H1 (cell line): Measurements from ENCODE around the gene CREB3L4. TPM values are rescaled to one million over a fixed set of nuclear protein-coding genes. Genes with fewer than 3 reads are reported as not detected.
A peak's percentile ranks its signal among the peaks of the same experiment; 100 is the strongest.

Experiments
- CTCF ChIA-PET: fragments of 300-600 bp; sonication (Branson Sonifier 250); formaldehyde crosslinking; loops from one replicate; lab custom pipeline; 2021; ENCODE audit not compliant: partially characterized antibody; lab: Charles Lee
- POLR2A ChIA-PET: fragments of 300-600 bp; sonication (Branson Sonifier 250); formaldehyde crosslinking; loops from one replicate; lab custom pipeline; 2021; ENCODE audit warnings: inconsistent platforms; ENCODE audit not compliant: partially characterized antibody; lab: Charles Lee
- DNase-seq, 2 experiments: peaks; one replicate each; pipeline versions ENCODE4 v3.0.0 to v3.0.0-alpha.2; 2010 to 2022; ENCODE audit warnings: low spot score in 2 of 2, low read depth in 1 of 2, mixed read lengths in 1 of 2
- FAIRE-seq: peaks from 2 replicates; lab custom pipeline; 2011; peaks lifted over from hg19 to GRCh38; lab: Jason Lieb, UNC
- H2AFZ ChIP-seq: 2 replicates; pipeline ENCODE4 v1.8.1; 2012; ENCODE audit warnings: low read length, inconsistent platforms
- H2AK5ac ChIP-seq: 2 replicates; pipeline ENCODE4 v1.6.1; 2013; ENCODE audit warnings: low read depth, low read length
- H2BK120ac ChIP-seq: replicated peaks from 2 replicates; pipeline ENCODE3; 2013; ENCODE audit warnings: low read depth, low read length, inconsistent platforms
- H2BK12ac ChIP-seq: 2 replicates; pipeline ENCODE4 v1.6.1; 2013; ENCODE audit warnings: low read depth, low read length
- H2BK15ac ChIP-seq: 2 replicates; pipeline ENCODE4 v1.6.1; 2013; ENCODE audit warnings: low read length
- H2BK20ac ChIP-seq: 2 replicates; pipeline ENCODE4 v1.6.1; 2013; ENCODE audit warnings: low read length
- H2BK5ac ChIP-seq: 2 replicates; pipeline ENCODE4 v1.6.1; 2013; ENCODE audit warnings: low read depth, low read length
- H3K14ac ChIP-seq: 2 replicates; pipeline ENCODE4 v1.6.1; 2013; ENCODE audit warnings: inconsistent platforms; ENCODE audit not compliant: insufficient read length
- H3K18ac ChIP-seq: 2 replicates; pipeline ENCODE4 v1.6.1; 2013; ENCODE audit warnings: low read length; ENCODE audit errors: extremely low read depth
- H3K23ac ChIP-seq: 2 replicates; pipeline ENCODE4 v1.6.1; 2013; ENCODE audit warnings: inconsistent platforms; ENCODE audit not compliant: insufficient read length
- H3K23me2 ChIP-seq: 2 replicates; pipeline ENCODE4 v1.6.1; 2013; ENCODE audit warnings: low read depth, low read length
- H3K27ac ChIP-seq: 2 replicates; pipeline ENCODE4 v1.6.1; 2011; ENCODE audit warnings: low read depth, low read length, inconsistent platforms
- H3K27me3 ChIP-seq, 4 experiments: replicated peaks in 1 of 4; 1 replicate in 1 of 4; 2 replicates in 3 of 4; pipeline versions ENCODE4 v1.6.1 to v1.8.1; 2011 to 2013; ENCODE audit warnings: low read length in 3 of 4, mild to moderate bottlenecking in 3 of 4, inconsistent platforms in 2 of 4, mixed read lengths in 2 of 4, moderate library complexity in 1 of 4; ENCODE audit not compliant: control insufficient read depth in 3 of 4, insufficient read depth in 3 of 4; ENCODE audit errors: extremely low read depth in 1 of 4
- H3K36me3 ChIP-seq, 4 experiments: 2 replicates each; pipeline versions ENCODE4 v1.6.1 to v1.8.1; 2011 to 2013; ENCODE audit warnings: mild to moderate bottlenecking in 4 of 4, low read length in 3 of 4, moderate library complexity in 2 of 4, control low read depth in 1 of 4, inconsistent platforms in 1 of 4; ENCODE audit not compliant: insufficient read depth in 4 of 4, control insufficient read depth in 2 of 4
- H3K4ac ChIP-seq: replicated peaks from 2 replicates; pipeline ENCODE3; 2013; ENCODE audit warnings: low read length, low read depth, mixed read lengths, inconsistent platforms; ENCODE audit not compliant: insufficient read length
- H3K4me1 ChIP-seq, 4 experiments: replicated peaks in 1 of 4; 1 replicate in 1 of 4; 2 replicates in 3 of 4; pipeline versions ENCODE4 v1.6.1 to v1.8.1; 2011 to 2013; ENCODE audit warnings: low read length in 3 of 4, inconsistent platforms in 2 of 4, mixed read lengths in 1 of 4; ENCODE audit not compliant: insufficient read depth in 4 of 4, control insufficient read depth in 3 of 4
- H3K4me2 ChIP-seq, 2 experiments: 2 replicates each; pipeline versions ENCODE4 v1.6.1 to v1.8.1; 2011 to 2013; ENCODE audit warnings: low read depth in 2 of 2, low read length in 2 of 2, control low read depth in 1 of 2, inconsistent platforms in 1 of 2, mild to moderate bottlenecking in 1 of 2; ENCODE audit not compliant: insufficient read depth in 1 of 2
- H3K4me3 ChIP-seq, 4 experiments: fragments of 200-600, 300-600 bp in 1 of 4; sonication (generic), shearing (Covaris generic), sonication (Bioruptor Twin) in 1 of 4; 2 replicates each; pipeline versions ENCODE4 v1.5.1 to v1.8.1; 2011 to 2016; ENCODE audit warnings: low read length in 4 of 4, low read depth in 3 of 4, control low read depth in 2 of 4, inconsistent platforms in 2 of 4, mild to moderate bottlenecking in 2 of 4, mixed read lengths in 1 of 4, moderate library complexity in 1 of 4; ENCODE audit not compliant: insufficient read depth in 2 of 4; ENCODE audit errors: extremely low read depth in 1 of 4
- H3K56ac ChIP-seq: replicated peaks from 2 replicates; pipeline ENCODE3; 2013; ENCODE audit warnings: low read depth, mild to moderate bottlenecking, mixed read lengths, low read length, inconsistent platforms; ENCODE audit not compliant: insufficient read length
- H3K79me1 ChIP-seq: 2 replicates; pipeline ENCODE4 v1.6.1; 2013; ENCODE audit warnings: low read depth, low read length, control low read depth
- H3K79me2 ChIP-seq, 2 experiments: 2 replicates each; pipeline versions ENCODE4 v1.6.1 to v1.8.1; 2012 to 2013; ENCODE audit warnings: low read length in 2 of 2, mild to moderate bottlenecking in 2 of 2, inconsistent platforms in 1 of 2; ENCODE audit not compliant: insufficient read depth in 2 of 2, control insufficient read depth in 1 of 2
- H3K9ac ChIP-seq, 4 experiments: replicated peaks in 1 of 4; 1 replicate in 1 of 4; 2 replicates in 3 of 4; pipeline versions ENCODE4 v1.6.1 to v1.8.1; 2011 to 2013; ENCODE audit warnings: low read depth in 3 of 4, low read length in 3 of 4, control low read depth in 2 of 4, mild to moderate bottlenecking in 2 of 4, moderate library complexity in 2 of 4, inconsistent platforms in 1 of 4; ENCODE audit errors: extremely low read depth in 1 of 4
- H3K9me3 ChIP-seq, 2 experiments: 2 replicates each; pipeline versions ENCODE4 v1.6.1 to v1.8.1; 2012 to 2013; ENCODE audit warnings: mild to moderate bottlenecking in 2 of 2, moderate library complexity in 2 of 2, control low read depth in 1 of 2, inconsistent platforms in 1 of 2, low read depth in 1 of 2, low read length in 1 of 2, mixed read lengths in 1 of 2; ENCODE audit not compliant: insufficient read depth in 2 of 2
- H4K20me1 ChIP-seq, 2 experiments: replicated peaks in 1 of 2; 2 replicates each; pipeline versions ENCODE3 to v1.8.1; 2011 to 2013; ENCODE audit warnings: inconsistent platforms in 2 of 2, low read length in 2 of 2, mild to moderate bottlenecking in 1 of 2; ENCODE audit not compliant: insufficient read depth in 2 of 2, control insufficient read depth in 1 of 2
- H4K5ac ChIP-seq: 2 replicates; pipeline ENCODE4 v1.6.1; 2013; ENCODE audit warnings: low read length, low read depth, mixed read lengths, inconsistent platforms; ENCODE audit not compliant: insufficient read length
- H4K8ac ChIP-seq: 2 replicates; pipeline ENCODE4 v1.8.0; 2013; ENCODE audit warnings: mild to moderate bottlenecking, moderate library complexity, low read length, inconsistent platforms; ENCODE audit not compliant: insufficient read depth; ENCODE audit errors: extremely low read depth
- H4K91ac ChIP-seq: replicated peaks from 2 replicates; pipeline ENCODE3; 2013; ENCODE audit warnings: low read length, mixed read lengths, inconsistent platforms; ENCODE audit not compliant: insufficient read length
- BACH1 ChIP-seq: IDR thresholded peaks from 2 replicates; pipeline ENCODE4 v1.6.1; 2012; ENCODE audit warnings: low read length, improper control_type of control experiment
- CBX5 ChIP-seq: fragments of 300-800, 300-1000 bp; sonication (generic); IDR thresholded peaks from 2 replicates; pipeline ENCODE4 v1.7.1; 2016; ENCODE audit warnings: antibody characterized with exemption, low read length, low read depth
- FOSL1 ChIP-seq: IDR thresholded peaks from 2 replicates; pipeline ENCODE4 v1.6.1; 2011; ENCODE audit warnings: mild to moderate bottlenecking, low read depth, low read length, moderate library complexity; ENCODE audit not compliant: insufficient read depth
- GABPA ChIP-seq: IDR thresholded peaks from 2 replicates; pipeline ENCODE4 v1.6.1; 2011; ENCODE audit warnings: mild to moderate bottlenecking, low read length, moderate library complexity, borderline replicate concordance; ENCODE audit not compliant: insufficient read depth
- GTF2F1 ChIP-seq: IDR thresholded peaks from 2 replicates; pipeline ENCODE4 v1.6.1; 2012; ENCODE audit warnings: low read depth, low read length, improper control_type of control experiment, borderline replicate concordance
- HDAC6 ChIP-seq: IDR thresholded peaks from one replicate; pipeline ENCODE4 v1.7.1; 2012; ENCODE audit warnings: low read depth, mild to moderate bottlenecking, inconsistent platforms, low read length, moderate library complexity
- JUND ChIP-seq: IDR thresholded peaks from 2 replicates; pipeline ENCODE4 v1.6.1; 2011; ENCODE audit warnings: mild to moderate bottlenecking, improper control_type of control experiment, low read length
- RFX5 ChIP-seq: IDR thresholded peaks from 2 replicates; pipeline ENCODE4 v1.6.1; 2011; ENCODE audit warnings: low read depth, low read length, improper control_type of control experiment, borderline replicate concordance
- SUZ12 ChIP-seq: fragments of 200-600 bp; sonication (generic); IDR thresholded peaks from 2 replicates; pipeline ENCODE4 v1.6.1; 2012; ENCODE audit warnings: mild to moderate bottlenecking, inconsistent platforms, low read length, moderate library complexity, mixed read lengths
- TAF1 ChIP-seq: IDR thresholded peaks from 2 replicates; pipeline ENCODE4 v1.6.1; 2011; ENCODE audit warnings: mild to moderate bottlenecking, low read depth, low read length
- WGBS, 2 experiments: shearing (Covaris generic) in 1 of 2; methylation state at CpG; one replicate each; pipeline versions ENCODE4 v1.1.6 to v1.1.7; 2013 to 2015; ENCODE audit warnings: low lambda C conversion rate in 2 of 2, mixed read lengths in 2 of 2, inconsistent platforms in 1 of 2, low coverage in 1 of 2, missing lambda C conversion rate in 1 of 2; ENCODE audit not compliant: insufficient replicate concordance in 2 of 2, insufficient coverage in 1 of 2, insufficient read length in 1 of 2; ENCODE audit errors: extremely low coverage in 1 of 2, missing lambda C conversion rate in 1 of 2; 5-methylcytosine and 5-hydroxymethylcytosine counted together
- polyA plus RNA-seq, 7 experiments: library from polyadenylated mRNA; depleted of rRNA in 3 of 7; stranded (reverse) in 5 of 7; unstranded in 2 of 7; fragments of >200 nt in 5 of 7; fragments of 200-250 nt in 2 of 7; gene quantifications; 1 replicate in 5 of 7; 2 replicates in 1 of 7; 4 replicates in 1 of 7; pipeline versions ENCODE4 v1.2.1 to v1.2.3, GENCODE V29; 2011 to 2013; ENCODE audit warnings: missing spikeins in 2 of 7, mixed read lengths in 2 of 7
- total RNA-seq: library from RNA; stranded (reverse); fragmentation: NEBNext Ultra II Directional; extraction: Animal tissue kit (Norgen Biotek cat#: 25700); gene quantifications from 2 replicates; pipeline ENCODE4 v1.2.1, GENCODE V29; 2021
- TF ChIP-seq, protein P1 (sequence below): IDR thresholded peaks from 2 replicates; pipeline ENCODE4 v1.6.1; 2011; ENCODE audit warnings: low read depth, mild to moderate bottlenecking, low read length; ENCODE audit not compliant: insufficient read depth

The CREB3L4 gene
- total and polyA plus RNA-seq, 2 of the 8 experiments (the other 6 are each of a cell fraction or from before 2014, with no cell fraction given), result 34.4 to 54.0 TPM

GRCh38 chr1:153951801-153952200 lies 15.9 kb upstream of the CREB3L4 start:
- CTCF ChIA-PET, result interaction anchor here (1.7 kb wide), 1 partner anchor 22 kb away, joined by 4 read pairs; no protein-coding TSS in a partner anchor
- DNase-seq, result no peak
- TF ChIP-seq GTF2F1 (no peak), CBX5 (no peak), HDAC6 (no peak), RFX5 (no peak), FOSL1 (no peak), TAF1 (no peak), SUZ12 (no peak), BACH1 (no peak), JUND (no peak), GABPA (no peak)
- TF ChIP-seq, protein P1, sequence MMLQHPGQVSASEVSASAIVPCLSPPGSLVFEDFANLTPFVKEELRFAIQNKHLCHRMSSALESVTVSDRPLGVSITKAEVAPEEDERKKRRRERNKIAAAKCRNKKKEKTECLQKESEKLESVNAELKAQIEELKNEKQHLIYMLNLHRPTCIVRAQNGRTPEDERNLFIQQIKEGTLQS, result no peak

More at GRCh38 chr1:153951801-153952200, 15.9 kb upstream of the CREB3L4 start:
- no peak overlapping the region for H3K4me2 ChIP-seq
- H2BK15ac ChIP-seq, result no peak overlapping the region
- H2BK120ac ChIP-seq, result no peak overlapping the region
- H3K79me1 ChIP-seq, result peaks cover 21% of the 10 kb centered on the region
- H3K56ac ChIP-seq, result no peak overlapping the region
- H2AK5ac ChIP-seq, result no peak overlapping the region
- no peak overlapping the region for H3K9ac ChIP-seq
- H3K79me2 ChIP-seq, result peaks cover 12 to 34% of the 10 kb centered on the region in 2 experiments
- no peak for FAIRE-seq
- H2BK12ac ChIP-seq, result no peak overlapping the region
- H3K9me3 ChIP-seq, result no peaks in the 10 kb centered on the region
- no peak overlapping the region for H3K18ac ChIP-seq
- H3K23ac ChIP-seq, result no peak overlapping the region
- no peak overlapping the region for H2AFZ ChIP-seq
- no peak overlapping the region for H2BK20ac ChIP-seq
- no peak overlapping the region for H3K14ac ChIP-seq
- no peak overlapping the region for H3K4ac ChIP-seq
- H3K27me3 ChIP-seq, result no peaks in the 10 kb centered on the region
- no peak overlapping the region for H4K5ac ChIP-seq
- no peaks in the 10 kb centered on the region; the same call in 1 of the 2 replicates for H3K23me2 ChIP-seq
- WGBS, 2 experiments, result 95% methylated on average over 2 of the region's 2 CpGs; no CpG with 5 or more reads in 1 of the 2 experiments
- peaks cover 7 to 30% (median 25%) of the 10 kb centered on the region in 4 experiments for H3K36me3 ChIP-seq
- no peak overlapping the region for H3K4me3 ChIP-seq
- H4K91ac ChIP-seq, result no peak overlapping the region
- H4K20me1 ChIP-seq, result peaks cover 7 to 16% of the 10 kb centered on the region in 2 experiments
- 0 out of 2 replicates have a peak overlapping the region, but pooled peaks have one; percentile 35 for H2BK5ac ChIP-seq
- peaks cover 0 to 8% (median 2%) of the 10 kb centered on the region in 4 experiments; a peak in 4 of 7 replicates for H3K4me1 ChIP-seq
- H3K27ac ChIP-seq, result no peak overlapping the region
- POLR2A ChIA-PET, result interaction anchor here (4.7 kb wide), 1 partner anchor 10 kb away, joined by 19 read pairs; no protein-coding TSS in a partner anchor
- H4K8ac ChIP-seq, result no peak overlapping the region; the same call in 1 of the 2 replicates
